HCT116 (cell line): ENCODE measurements around the gene RFX2. TPM values are rescaled to one million over a fixed set of nuclear protein-coding genes. Genes with fewer than 3 reads are reported as not detected.
"Not testable (repeated sequence)": the region's sequence is repeated elsewhere in the genome, so short reads cannot be mapped to it uniquely, and the experiment has no call there.

Source experiments
- ATAC-seq: fragments of 200-7000 bp; cut with Tn5 transposase; 2 replicates; pipeline ENCODE4 v1.9.1; 2020; ENCODE audit warnings: mild to moderate bottlenecking, moderate library complexity
- BruUV-seq: library from RNA; stranded (reverse); fragments of 400-500 nt; replicated peaks from 2 replicates; lab custom pipeline; 2021; lab: Mats Ljungman, UMichigan
- CTCF ChIA-PET: fragments of 300-600 bp; sonication (Branson Sonifier 250); formaldehyde crosslinking; loops from one replicate; lab custom pipeline; 2021; ENCODE audit warnings: antibody characterized with exemption; lab: Charles Lee
- POLR2A ChIA-PET: fragments of 300-600, 350-600 bp; sonication (Branson Sonifier 250); formaldehyde crosslinking; loops from one replicate; lab custom pipeline; 2021; ENCODE audit warnings: antibody characterized with exemption; lab: Charles Lee
- RAD21 ChIA-PET, 2 experiments: fragments of 300-600 bp; sonication (Branson Sonifier 250); formaldehyde crosslinking; loops; one replicate each; lab custom pipeline; 2023; ENCODE audit warnings: low total read pairs in 2 of 2; ENCODE audit not compliant: uncharacterized antibody in 2 of 2, unreplicated experiment in 2 of 2, low non-redundant PET in 1 of 2; lab: Charles Lee
- DNase-seq: peaks from one replicate; pipeline ENCODE4 v3.0.0-alpha.2; 2010; ENCODE audit warnings: low read depth, low spot score
- H2AFZ ChIP-seq: fragments of 200-600 bp; shearing (Covaris generic), sonication (generic); 2 replicates; pipeline ENCODE4 v1.6.1; 2017; ENCODE audit warnings: low read depth, mixed run types, mixed read lengths, antibody characterized with exemption, low read length; ENCODE audit not compliant: poor library complexity, severe bottlenecking
- H3K27ac ChIP-seq: 2 replicates; pipeline ENCODE4 v1.5.1; 2012; ENCODE audit warnings: low read depth, low read length
- H3K27me3 ChIP-seq: fragments of 200-600 bp; sonication (generic); 2 replicates; pipeline ENCODE4 v1.6.1; 2016; ENCODE audit warnings: mixed run types, low read length, mixed read lengths; ENCODE audit not compliant: insufficient read depth
- H3K36me3 ChIP-seq, 2 experiments: fragments of 200-500 bp in 1 of 2; fragments of 200-600 bp in 1 of 2; sonication (Bioruptor generic) in 1 of 2; sonication (generic) in 1 of 2; 2 replicates each; pipeline versions ENCODE4 v1.5.1 to v1.6.1; 2014 to 2016; ENCODE audit warnings: low read length in 2 of 2, inconsistent platforms in 1 of 2, mixed read lengths in 1 of 2, mixed run types in 1 of 2; ENCODE audit not compliant: insufficient read depth in 2 of 2, control insufficient read depth in 1 of 2
- H3K4me1 ChIP-seq, 2 experiments: fragments of 200-600 bp in 1 of 2; sonication (generic) in 1 of 2; 2 replicates each; pipeline versions ENCODE4 v1.5.1 to v1.6.1; 2012 to 2017; ENCODE audit warnings: low read length in 2 of 2, inconsistent platforms in 1 of 2, mild to moderate bottlenecking in 1 of 2, mixed read lengths in 1 of 2, mixed run types in 1 of 2, moderate library complexity in 1 of 2; ENCODE audit not compliant: insufficient read depth in 2 of 2, control insufficient read depth in 1 of 2
- H3K4me2 ChIP-seq: fragments of 200-600 bp; sonication (generic); 2 replicates; pipeline ENCODE4 v1.6.1; 2017; ENCODE audit warnings: mixed run types, low read length, mixed read lengths
- H3K4me3 ChIP-seq, 2 experiments: fragments of 200-600 bp in 1 of 2; sonication (generic) in 1 of 2; replicated peaks in 1 of 2; 2 replicates each; pipeline ENCODE4 v1.5.1; 2011 to 2016; ENCODE audit warnings: low read length in 2 of 2, control low read depth in 1 of 2, low read depth in 1 of 2, mild to moderate bottlenecking in 1 of 2, mixed read lengths in 1 of 2, mixed run types in 1 of 2
- H3K79me2 ChIP-seq: fragments of 200-600 bp; sonication (generic); 2 replicates; pipeline ENCODE4 v1.6.1; 2017; ENCODE audit warnings: mild to moderate bottlenecking, mixed run types, low read length, moderate library complexity, mixed read lengths; ENCODE audit not compliant: insufficient read depth
- H3K9ac ChIP-seq: fragments of 200-600 bp; sonication (generic); 2 replicates; pipeline ENCODE4 v1.6.1; 2016; ENCODE audit warnings: low read length, mixed read lengths
- H3K9me2 ChIP-seq: fragments of 200-600 bp; sonication (generic), shearing (Covaris generic); 2 replicates; pipeline ENCODE4 v1.6.1; 2017; ENCODE audit warnings: mixed run types, mild to moderate bottlenecking, moderate library complexity; ENCODE audit not compliant: insufficient read depth
- H3K9me3 ChIP-seq, 2 experiments: fragments of 200-500 bp in 1 of 2; fragments of 200-600 bp in 1 of 2; sonication (Bioruptor generic) in 1 of 2; sonication (generic) in 1 of 2; 2 replicates each; pipeline ENCODE4 v1.6.1; 2014 to 2017; ENCODE audit warnings: low read length in 2 of 2, mixed read lengths in 2 of 2, inconsistent platforms in 1 of 2, low read depth in 1 of 2, mild to moderate bottlenecking in 1 of 2, mixed run types in 1 of 2, moderate library complexity in 1 of 2; ENCODE audit not compliant: control insufficient read depth in 1 of 2, insufficient read depth in 1 of 2
- H4K20me1 ChIP-seq: fragments of 200-600 bp; sonication (generic), shearing (Covaris generic); 2 replicates; pipeline ENCODE4 v1.6.1; 2017; ENCODE audit warnings: mixed run types, mild to moderate bottlenecking, moderate library complexity; ENCODE audit not compliant: insufficient read depth
- CEBPB ChIP-seq: IDR thresholded peaks from 2 replicates; pipeline ENCODE4 v1.6.1; 2012; ENCODE audit warnings: low read depth
- EGR1 ChIP-seq: IDR thresholded peaks from 2 replicates; pipeline ENCODE4 v1.6.1; 2012; ENCODE audit warnings: low read depth
- POLR2A ChIP-seq: IDR thresholded peaks from 2 replicates; pipeline ENCODE4 v1.7.0; 2011; ENCODE audit warnings: borderline replicate concordance; ENCODE audit not compliant: insufficient read depth, insufficient read length; ENCODE audit errors: extremely low read depth
- POLR2AphosphoS5 ChIP-seq: IDR thresholded peaks from 2 replicates; pipeline ENCODE4 v1.6.1; 2011; ENCODE audit warnings: mild to moderate bottlenecking, low read depth, low read length, moderate library complexity
- RAD21 ChIP-seq: IDR thresholded peaks from 2 replicates; pipeline ENCODE4 v1.6.1; 2012; ENCODE audit warnings: low read depth, mild to moderate bottlenecking
- SRF ChIP-seq: IDR thresholded peaks from 2 replicates; pipeline ENCODE4 v1.6.1; 2012; ENCODE audit warnings: low read depth
- ZFX ChIP-seq: fragments of 450-650 bp; IDR thresholded peaks from 2 replicates; pipeline ENCODE4 v1.6.1; 2017
- intact Hi-C: fragments of 100-400 bp; cut with micrococcal nuclease; formaldehyde crosslinking; loops from 2 replicates; pipeline ENCODE4 v1.10.0; 2022
- total RNA-seq: library from RNA; stranded (reverse); gene quantifications from one replicate; pipeline ENCODE4 v1.2.1, GENCODE V29; 2021; ENCODE audit not compliant: unreplicated experiment

Gene RFX2
- total RNA-seq, 1 experiment from 2014 or later, result 13.7 TPM

- intact Hi-C loops, result no loop called here
- no TSS peak for BruUV-seq
- Histone ChIP-seq H3K27ac (no peak overlapping the region), H3K27me3 (no peaks in the 10 kb centered on the region), H3K9me3 (no peaks in the 10 kb centered on the region), H3K79me2 (no peaks in the 10 kb centered on the region), H3K4me3 (no peak overlapping the region), H3K9ac (no peak overlapping the region), H4K20me1 (no peaks in the 10 kb centered on the region), H2AFZ (no peak overlapping the region), H3K4me2 (no peak overlapping the region), H3K4me1 (no peaks in the 10 kb centered on the region), H3K9me2 (no peaks in the 10 kb centered on the region), H3K36me3 (no peaks in the 10 kb centered on the region)
- CTCF ChIA-PET, result interaction anchor here (1.3 kb wide), 1 partner anchor 15 kb away, joined by 4 read pairs; no protein-coding TSS in a partner anchor
- ATAC-seq (no peak), DNase-seq (no peak)
- TF ChIP-seq POLR2AphosphoS5, result no peak
- TF ChIP-seq POLR2A, result no peak
- no peak for TF ChIP-seq SRF
- TF ChIP-seq ZFX, result no peak
- TF ChIP-seq RAD21, result no peak
- TF ChIP-seq CEBPB, result no peak
- TF ChIP-seq EGR1, result no peak
- POLR2A ChIA-PET, result no interaction called here
- RAD21 ChIA-PET, result no interaction called here
These were observed 103.4 kb downstream of the RFX2 start for GRCh38 chr19:6006896-6007295.

- H4K20me1 ChIP-seq, H3K4me1 ChIP-seq, H2AFZ ChIP-seq, H3K79me2 ChIP-seq, H3K4me3 ChIP-seq, RAD21 ChIA-PET, POLR2A ChIA-PET, H3K27me3 ChIP-seq, BruUV-seq, H3K9ac ChIP-seq, DNase-seq, H3K4me2 ChIP-seq, intact Hi-C loops, H3K9me2 ChIP-seq, H3K9me3 ChIP-seq, H3K27ac ChIP-seq, ATAC-seq, H3K36me3 ChIP-seq: not testable (repeated sequence)
- CTCF ChIA-PET, result interaction anchor here (0.6 to 1.3 kb wide), 2 partner anchors 16 to 25 kb away, joined by 3 to 4 read pairs; no protein-coding TSS in a partner anchor
These were observed 104.2 kb downstream of the RFX2 start for GRCh38 chr19:6006070-6006446.
